ENCODE results near the gene DRGX.
A peak's percentile ranks its signal among the peaks of the same experiment; 100 is the strongest.

Gene DRGX

GRCh38 chr10:49408519-49409306 lies 12.8 kb upstream of the DRGX start:
- Histone ChIP-seq H3K36me3 (ENCODE audit: control insufficient read depth in 1 of 2, insufficient read depth in 2 of 2, low read depth in 1 of 2, low read length in 2 of 2) (no peaks in the 10 kb centered on the region), H3K14ac (ENCODE audit: low read length in 2 of 2) (no peak overlapping the region), H3K9me3 (ENCODE audit: control insufficient read depth, low read length) (no peaks in the 10 kb centered on the region)

DNA sequence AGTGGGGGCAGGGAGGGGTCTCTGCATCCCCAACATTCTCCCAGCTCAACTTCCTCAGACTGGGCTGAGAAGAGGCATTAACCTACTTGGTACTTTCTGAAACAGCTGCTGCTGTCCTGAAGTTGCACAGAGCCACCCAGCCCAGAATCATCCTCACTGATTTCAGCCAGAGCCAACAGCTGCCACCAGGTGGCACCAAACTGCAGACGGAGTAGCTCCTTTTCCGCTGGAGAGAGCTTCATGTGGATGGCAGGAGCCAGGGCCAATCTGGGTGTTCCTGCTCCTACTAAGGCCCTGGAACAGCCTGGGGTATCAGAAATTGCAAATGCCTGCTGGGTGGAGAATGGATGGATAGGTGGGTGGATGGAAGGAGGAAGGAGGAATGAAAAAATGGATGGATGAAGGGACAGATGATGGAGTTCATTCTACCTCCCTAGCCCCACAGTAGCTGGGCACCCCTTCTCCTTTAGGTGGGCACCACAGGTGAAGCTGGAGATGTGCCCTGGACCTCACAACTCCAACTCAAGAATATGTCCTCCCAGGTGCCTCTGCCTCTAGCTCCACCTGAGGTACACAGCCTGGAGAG lies 11.8 kb upstream of the DRGX start:
- no peak overlapping the region for H2BK120ac ChIP-seq (ENCODE audit: low read depth, low read length)
- 0% methylated on average over 2 of the region's 2 CpGs for WGBS
- no peak overlapping the region for H3K27ac ChIP-seq (ENCODE audit: low read length, poor library complexity, severe bottlenecking)
- H2BK5ac ChIP-seq (ENCODE audit: low read depth, low read length, poor library complexity, severe bottlenecking): no peak overlapping the region
- no peak overlapping the region for H3K4ac ChIP-seq (ENCODE audit: low read depth in 1 of 2, low read length in 2 of 2)
- no peak overlapping the region for H3K9ac ChIP-seq (ENCODE audit: low read length)
- H2AFZ ChIP-seq (ENCODE audit: low read depth, low read length): no peak overlapping the region
- H2BK15ac ChIP-seq (ENCODE audit: low read depth, poor library complexity, severe bottlenecking): no peak overlapping the region
- H3K18ac ChIP-seq (ENCODE audit: low read depth in 1 of 2, low read length in 2 of 2): no peak overlapping the region
- H3K9me3 ChIP-seq (ENCODE audit: control insufficient read depth, low read length): no peaks in the 10 kb centered on the region
- no peak overlapping the region for H2BK12ac ChIP-seq (ENCODE audit: low read length in 2 of 2)
- H3K79me1 ChIP-seq (replicated peaks; ENCODE audit: low read length, poor library complexity, severe bottlenecking): no peaks in the 10 kb centered on the region
- H3K4me3 ChIP-seq (ENCODE audit: insufficient read depth in 1 of 2, low read depth in 1 of 2, low read length in 2 of 2): no peak overlapping the region
- H3K4me1 ChIP-seq (ENCODE audit: control insufficient read depth, insufficient read depth, low read depth, low read length): peaks cover 2% of the 10 kb centered on the region
- peak; percentile 70 for DNase-seq
- H4K91ac ChIP-seq (ENCODE audit: low read length): no peak overlapping the region
- no peak overlapping the region for H3K4me2 ChIP-seq (ENCODE audit: low read length, poor library complexity, severe bottlenecking)
- H4K8ac ChIP-seq (ENCODE audit: low read length): no peak overlapping the region
- H3K23ac ChIP-seq (ENCODE audit: low read length in 2 of 2): no peak overlapping the region
- H3K14ac ChIP-seq (ENCODE audit: low read length in 2 of 2): no peak overlapping the region
- no peaks in the 10 kb centered on the region for H3K36me3 ChIP-seq (ENCODE audit: control insufficient read depth in 1 of 2, insufficient read depth in 2 of 2, low read depth in 1 of 2, low read length in 2 of 2)
- no peak overlapping the region for H2AK5ac ChIP-seq (ENCODE audit: low read length, severe bottlenecking)
- peaks cover 66 to 96% of the 10 kb centered on the region in 2 experiments for H3K27me3 ChIP-seq (ENCODE audit: control insufficient read depth in 1 of 2, insufficient read depth in 1 of 2, low read length in 2 of 2)

More at GRCh38 chr10:49408519-49409306, 12.8 kb upstream of the DRGX start:
- Histone ChIP-seq H3K9ac (ENCODE audit: low read length) (no peak overlapping the region), H3K23ac (ENCODE audit: low read length in 2 of 2) (no peak overlapping the region), H2BK5ac (ENCODE audit: low read depth, low read length, poor library complexity, severe bottlenecking) (no peak overlapping the region), H3K4me1 (ENCODE audit: control insufficient read depth, insufficient read depth, low read depth, low read length) (peaks cover 2% of the 10 kb centered on the region), H3K4me3 (ENCODE audit: insufficient read depth in 1 of 2, low read depth in 1 of 2, low read length in 2 of 2) (no peak overlapping the region), H3K4ac (ENCODE audit: low read depth in 1 of 2, low read length in 2 of 2) (no peak overlapping the region), H2BK12ac (ENCODE audit: low read length in 2 of 2) (no peak overlapping the region), H2AK5ac (ENCODE audit: low read length, severe bottlenecking) (no peak overlapping the region), H2AFZ (ENCODE audit: low read depth, low read length) (no peak overlapping the region), H2BK15ac (ENCODE audit: low read depth, poor library complexity, severe bottlenecking) (no peak overlapping the region), H3K27me3 (ENCODE audit: control insufficient read depth in 1 of 2, insufficient read depth in 1 of 2, low read length in 2 of 2) (peaks cover 62 to 96% of the 10 kb centered on the region in 2 experiments), H3K79me1 (replicated peaks; ENCODE audit: low read length, poor library complexity, severe bottlenecking) (no peaks in the 10 kb centered on the region), H3K4me2 (ENCODE audit: low read length, poor library complexity, severe bottlenecking) (no peak overlapping the region), H4K91ac (ENCODE audit: low read length) (no peak overlapping the region), H2BK120ac (ENCODE audit: low read depth, low read length) (no peak overlapping the region), H3K27ac (ENCODE audit: low read length, poor library complexity, severe bottlenecking) (no peak overlapping the region), H4K8ac (ENCODE audit: low read length) (no peak overlapping the region), H3K18ac (ENCODE audit: low read depth in 1 of 2, low read length in 2 of 2) (no peak overlapping the region)
- no peak for DNase-seq
- WGBS: 60% methylated on average over 12 of the region's 13 CpGs

GRCh38 chr10:49407151-49407550 lies 11.3 kb upstream of the DRGX start:
- peaks cover 2% of the 10 kb centered on the region for H3K4me1 ChIP-seq (ENCODE audit: control insufficient read depth, insufficient read depth, low read depth, low read length)
- no peak overlapping the region for H3K4me3 ChIP-seq (ENCODE audit: insufficient read depth in 1 of 2, low read depth in 1 of 2, low read length in 2 of 2)
- no peak overlapping the region for H3K18ac ChIP-seq (ENCODE audit: low read depth in 1 of 2, low read length in 2 of 2)
- peaks cover 65 to 96% of the 10 kb centered on the region in 2 experiments for H3K27me3 ChIP-seq (ENCODE audit: control insufficient read depth in 1 of 2, insufficient read depth in 1 of 2, low read length in 2 of 2)
- no peak overlapping the region for H3K14ac ChIP-seq (ENCODE audit: low read length in 2 of 2)
- H2AK5ac ChIP-seq (ENCODE audit: low read length, severe bottlenecking): no peak overlapping the region
- H3K36me3 ChIP-seq (ENCODE audit: control insufficient read depth in 1 of 2, insufficient read depth in 2 of 2, low read depth in 1 of 2, low read length in 2 of 2): no peaks in the 10 kb centered on the region
- no peak overlapping the region for H3K27ac ChIP-seq (ENCODE audit: low read length, poor library complexity, severe bottlenecking)
- WGBS: 80% methylated on average over 5 of the region's 5 CpGs
- H4K8ac ChIP-seq (ENCODE audit: low read length): no peak overlapping the region
- no peak overlapping the region for H2AFZ ChIP-seq (ENCODE audit: low read depth, low read length)
- no peak for DNase-seq
- no peak overlapping the region for H2BK12ac ChIP-seq (ENCODE audit: low read length in 2 of 2)
- H3K79me1 ChIP-seq (replicated peaks; ENCODE audit: low read length, poor library complexity, severe bottlenecking): no peaks in the 10 kb centered on the region
- H3K4me2 ChIP-seq (ENCODE audit: low read length, poor library complexity, severe bottlenecking): no peak overlapping the region
- H2BK120ac ChIP-seq (ENCODE audit: low read depth, low read length): no peak overlapping the region
- no peak overlapping the region for H3K23ac ChIP-seq (ENCODE audit: low read length in 2 of 2)
- H2BK5ac ChIP-seq (ENCODE audit: low read depth, low read length, poor library complexity, severe bottlenecking): no peak overlapping the region
- no peak overlapping the region for H2BK15ac ChIP-seq (ENCODE audit: low read depth, poor library complexity, severe bottlenecking)
- H4K91ac ChIP-seq (ENCODE audit: low read length): no peak overlapping the region
- no peaks in the 10 kb centered on the region for H3K9me3 ChIP-seq (ENCODE audit: control insufficient read depth, low read length)
- H3K9ac ChIP-seq (ENCODE audit: low read length): no peak overlapping the region
- H3K4ac ChIP-seq (ENCODE audit: low read depth in 1 of 2, low read length in 2 of 2): no peak overlapping the region

- Histone ChIP-seq H2AK5ac (ENCODE audit: low read length, severe bottlenecking) (no peak overlapping the region), H2AFZ (ENCODE audit: low read depth, low read length) (no peak overlapping the region), H3K18ac (ENCODE audit: low read depth in 1 of 2, low read length in 2 of 2) (no peak overlapping the region), H3K14ac (ENCODE audit: low read length in 2 of 2) (no peak overlapping the region), H2BK120ac (ENCODE audit: low read depth, low read length) (no peak overlapping the region), H3K27me3 (ENCODE audit: control insufficient read depth in 1 of 2, insufficient read depth in 1 of 2, low read length in 2 of 2) (peaks cover 54 to 95% of the 10 kb centered on the region in 2 experiments), H3K27ac (ENCODE audit: low read length, poor library complexity, severe bottlenecking) (no peak overlapping the region), H3K79me1 (replicated peaks; ENCODE audit: low read length, poor library complexity, severe bottlenecking) (no peaks in the 10 kb centered on the region), H3K4me1 (ENCODE audit: control insufficient read depth, insufficient read depth, low read depth, low read length) (peaks cover 2% of the 10 kb centered on the region), H3K36me3 (ENCODE audit: control insufficient read depth in 1 of 2, insufficient read depth in 2 of 2, low read depth in 1 of 2, low read length in 2 of 2) (no peaks in the 10 kb centered on the region), H4K8ac (ENCODE audit: low read length) (no peak overlapping the region), H3K9me3 (ENCODE audit: control insufficient read depth, low read length) (no peaks in the 10 kb centered on the region), H2BK15ac (ENCODE audit: low read depth, poor library complexity, severe bottlenecking) (no peak overlapping the region), H3K9ac (ENCODE audit: low read length) (no peak overlapping the region), H4K91ac (ENCODE audit: low read length) (no peak overlapping the region), H2BK5ac (ENCODE audit: low read depth, low read length, poor library complexity, severe bottlenecking) (no peak overlapping the region), H3K4me3 (ENCODE audit: insufficient read depth in 1 of 2, low read depth in 1 of 2, low read length in 2 of 2) (no peak overlapping the region), H2BK12ac (ENCODE audit: low read length in 2 of 2) (no peak overlapping the region), H3K4me2 (ENCODE audit: low read length, poor library complexity, severe bottlenecking) (no peak overlapping the region), H3K4ac (ENCODE audit: low read depth in 1 of 2, low read length in 2 of 2) (no peak overlapping the region), H3K23ac (ENCODE audit: low read length in 2 of 2) (no peak overlapping the region)
- whole genome bisulfite sequencing: 47% methylated on average over 8 of the region's 8 CpGs
- no peak for DNase-seq
Measured at GRCh38 chr10:49404321-49404878, 8.5 kb upstream of the DRGX start.
